ENCODE measurements around the gene MRFAP1L1.

DNA sequence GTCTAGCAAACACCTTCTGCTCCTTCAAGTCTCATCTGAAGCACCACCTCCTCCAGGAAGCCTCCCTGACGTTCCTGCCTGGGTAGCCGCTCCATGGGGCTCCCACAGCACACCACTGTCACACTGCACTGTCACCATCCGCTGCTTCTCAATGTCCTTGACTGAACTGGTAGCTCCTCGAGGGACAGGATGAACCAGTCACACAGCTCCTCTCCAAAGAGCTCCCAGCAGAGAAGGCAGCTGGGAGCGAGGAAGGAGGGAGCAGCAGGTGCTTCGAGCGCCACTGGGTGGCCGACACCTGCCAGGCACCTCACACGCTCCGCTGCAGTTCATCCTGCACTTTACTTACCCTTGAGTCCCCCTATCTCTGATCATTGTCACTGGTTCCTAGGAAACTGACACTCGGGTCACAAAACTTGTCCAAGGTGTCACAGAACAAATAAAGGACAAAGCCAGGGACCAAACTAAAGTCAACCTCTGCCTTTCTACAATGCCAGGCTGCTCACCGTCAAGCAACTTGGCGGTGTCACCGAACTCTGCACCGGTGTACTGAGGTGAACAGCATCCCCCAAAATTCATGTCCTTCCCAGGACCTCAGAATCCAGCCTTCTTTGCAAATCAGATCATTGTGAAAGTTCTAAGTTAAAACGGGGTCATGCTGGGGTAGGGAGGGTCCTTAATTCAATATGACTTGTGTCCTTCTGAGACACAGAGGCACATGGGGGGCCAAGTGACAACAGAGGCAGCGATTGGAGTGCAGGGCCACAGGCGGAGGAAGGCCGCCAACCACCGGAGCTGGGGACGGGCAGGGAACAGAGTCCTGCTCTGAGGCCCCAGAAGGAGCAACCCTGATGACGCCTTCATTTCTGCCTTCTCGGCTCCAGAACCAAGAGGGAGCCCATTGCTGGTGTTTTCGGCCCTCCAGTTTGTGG, 21.5 kb downstream of the MRFAP1L1 start:
- TF ChIP-seq, protein P1, sequence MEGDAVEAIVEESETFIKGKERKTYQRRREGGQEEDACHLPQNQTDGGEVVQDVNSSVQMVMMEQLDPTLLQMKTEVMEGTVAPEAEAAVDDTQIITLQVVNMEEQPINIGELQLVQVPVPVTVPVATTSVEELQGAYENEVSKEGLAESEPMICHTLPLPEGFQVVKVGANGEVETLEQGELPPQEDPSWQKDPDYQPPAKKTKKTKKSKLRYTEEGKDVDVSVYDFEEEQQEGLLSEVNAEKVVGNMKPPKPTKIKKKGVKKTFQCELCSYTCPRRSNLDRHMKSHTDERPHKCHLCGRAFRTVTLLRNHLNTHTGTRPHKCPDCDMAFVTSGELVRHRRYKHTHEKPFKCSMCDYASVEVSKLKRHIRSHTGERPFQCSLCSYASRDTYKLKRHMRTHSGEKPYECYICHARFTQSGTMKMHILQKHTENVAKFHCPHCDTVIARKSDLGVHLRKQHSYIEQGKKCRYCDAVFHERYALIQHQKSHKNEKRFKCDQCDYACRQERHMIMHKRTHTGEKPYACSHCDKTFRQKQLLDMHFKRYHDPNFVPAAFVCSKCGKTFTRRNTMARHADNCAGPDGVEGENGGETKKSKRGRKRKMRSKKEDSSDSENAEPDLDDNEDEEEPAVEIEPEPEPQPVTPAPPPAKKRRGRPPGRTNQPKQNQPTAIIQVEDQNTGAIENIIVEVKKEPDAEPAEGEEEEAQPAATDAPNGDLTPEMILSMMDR (IDR thresholded peaks at IDR 0.05), result no peak
- TF ChIP-seq POLR2A (IDR thresholded peaks at IDR 0.05), result no peak

Measured in uterus (tissue), 2 donors.